NB4 (cell line): ENCODE measurements around the gene XYLB.

ENCODE experiments used
- CTCF ChIP-seq: IDR thresholded peaks from one replicate; pipeline ENCODE4 v1.5.1; 2012; ENCODE audit warnings: low read depth, low read length
- MAX ChIP-seq: IDR thresholded peaks from 2 replicates; pipeline ENCODE4 v1.6.1; 2011; ENCODE audit warnings: low read depth, low read length
- MYC ChIP-seq: IDR thresholded peaks from 2 replicates; pipeline ENCODE4 v1.6.1; 2011; ENCODE audit warnings: low read depth, low read length
- POLR2A ChIP-seq: IDR thresholded peaks from 2 replicates; pipeline ENCODE4 v1.6.1; 2011; ENCODE audit warnings: mild to moderate bottlenecking; ENCODE audit not compliant: insufficient read length; ENCODE audit errors: extremely low read depth

GRCh38 chr3:38316356-38317191, 30.0 kb upstream of the XYLB start:
- TF ChIP-seq CTCF (no peak), MAX (no peak), POLR2A (no peak), MYC (no peak)
